NCI-H2227 (cell line): ENCODE measurements around the gene TMIGD3.
A peak's percentile ranks its signal among the peaks of the same experiment; 100 is the strongest.
"Not testable (repeated sequence)": the region's sequence is repeated elsewhere in the genome, so short reads cannot be mapped to it uniquely, and the experiment has no call there.

Experiments
- DNase-seq: peaks from one replicate; lab custom pipeline; 2025; ENCODE audit not compliant: unreplicated experiment; lab: John Stamatoyannopoulos, UW

TMIGD3 gene

DNA sequence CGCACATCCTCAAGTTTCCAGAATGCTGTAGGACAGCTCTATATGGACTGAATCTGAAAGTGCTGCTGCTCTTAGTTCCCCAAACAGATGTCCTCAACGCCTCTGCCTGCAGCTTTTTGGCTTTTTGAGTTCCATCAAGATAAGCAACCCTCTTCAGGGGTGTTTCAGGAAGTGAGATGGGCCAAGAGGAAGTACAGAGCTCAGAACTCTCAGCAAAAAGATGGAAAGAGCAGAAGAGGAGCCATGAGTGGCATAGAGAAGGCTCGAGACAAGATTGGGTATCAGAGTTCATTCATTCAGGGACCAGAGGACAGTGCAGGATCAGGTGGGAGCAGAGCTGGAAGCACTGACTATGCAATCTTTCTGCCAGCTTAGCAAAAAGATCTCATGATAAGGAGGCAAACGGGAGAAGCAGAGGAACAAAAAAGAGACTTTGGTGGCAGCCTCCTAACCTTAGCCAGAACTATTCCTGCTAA lies at the start of gene TMIGD3, which contains the start of gene ADORA3:
Gene TMIGD3 (minus strand): TSS at position 49 of the 476 bp plus-strand sequence. CDS start 279 bp downstream, outside the sequence.
Gene ADORA3 (minus strand): TSS at position 49 of the 476 bp plus-strand sequence. CDS start 279 bp downstream, outside the sequence.
- no peak for DNase-seq

DNA sequence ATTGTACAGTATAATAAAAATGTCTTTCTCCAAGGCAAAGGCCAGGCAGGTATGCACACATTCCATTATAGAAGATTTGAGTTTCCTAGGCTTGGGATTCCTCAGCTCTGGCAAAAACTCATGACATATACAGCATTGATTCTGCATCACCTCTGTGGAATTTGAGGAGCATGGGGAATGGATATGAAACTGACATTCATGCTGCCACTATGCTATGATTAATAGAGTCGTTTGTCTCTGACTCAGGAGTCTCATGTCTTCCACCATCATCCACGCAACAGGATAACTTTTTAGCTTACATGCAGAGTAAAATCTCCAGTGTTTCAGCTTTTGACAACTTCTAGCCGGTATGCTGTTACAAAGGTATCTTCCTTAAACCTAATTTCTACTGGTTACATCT lies 49.8 kb upstream of the TMIGD3 start:
- no peak for DNase-seq

DNA sequence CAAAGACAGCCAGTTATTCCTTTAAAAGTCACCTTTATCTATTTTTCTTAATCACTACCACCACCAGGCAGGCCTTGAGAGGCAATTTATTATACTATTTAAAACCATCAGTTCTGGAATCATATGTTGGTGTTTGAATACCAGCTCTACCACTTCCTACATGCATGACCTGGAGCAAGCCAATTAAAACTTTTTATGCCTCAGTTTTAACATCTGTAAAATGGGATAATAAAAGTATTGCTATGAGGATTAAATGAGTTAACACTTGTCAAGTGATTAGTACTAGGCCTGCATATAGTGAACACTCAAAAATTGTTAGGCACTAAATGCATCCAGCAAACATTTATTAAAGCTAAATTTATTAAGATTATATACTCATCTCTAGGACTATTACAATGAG lies 49.2 kb upstream of the TMIGD3 start:
- no peak for DNase-seq

DNA sequence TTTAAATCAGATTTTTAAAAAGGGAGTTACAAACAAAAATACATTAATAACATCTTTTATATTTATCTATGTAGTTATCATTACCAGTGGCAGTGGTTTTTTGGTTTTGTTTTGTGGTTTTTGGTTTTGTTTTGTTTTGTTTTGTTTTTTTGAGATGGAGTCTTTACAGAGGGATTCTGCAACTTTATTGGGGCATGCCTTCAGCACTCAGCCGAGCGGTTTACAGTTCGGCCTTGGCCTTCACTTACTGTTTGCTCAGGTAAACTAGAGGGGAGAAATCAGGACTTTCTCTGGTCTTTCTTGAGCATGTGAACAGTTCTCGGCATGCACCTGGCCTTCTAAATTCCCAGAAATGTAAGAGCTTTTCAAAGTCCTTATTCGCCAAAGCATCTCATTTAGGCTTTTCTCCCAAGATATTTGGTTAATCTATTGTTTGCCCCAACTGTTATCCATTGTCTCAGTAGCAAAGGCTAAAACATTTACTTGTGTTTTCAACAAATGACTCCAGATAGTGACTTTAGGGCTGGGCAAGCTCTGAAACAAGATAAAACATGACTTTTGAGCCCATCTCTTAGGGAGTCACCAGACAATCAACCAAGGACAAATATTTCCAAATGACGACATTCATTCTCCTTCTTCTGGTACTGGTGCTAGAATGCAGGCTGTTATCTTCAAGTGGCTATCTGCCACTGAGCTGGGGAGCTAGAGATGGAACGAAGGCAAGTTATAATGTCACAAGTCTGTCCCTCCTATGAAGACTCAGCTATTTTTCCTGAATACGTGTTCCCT lies 48.4 kb upstream of the TMIGD3 start:
- no peak for DNase-seq

DNA sequence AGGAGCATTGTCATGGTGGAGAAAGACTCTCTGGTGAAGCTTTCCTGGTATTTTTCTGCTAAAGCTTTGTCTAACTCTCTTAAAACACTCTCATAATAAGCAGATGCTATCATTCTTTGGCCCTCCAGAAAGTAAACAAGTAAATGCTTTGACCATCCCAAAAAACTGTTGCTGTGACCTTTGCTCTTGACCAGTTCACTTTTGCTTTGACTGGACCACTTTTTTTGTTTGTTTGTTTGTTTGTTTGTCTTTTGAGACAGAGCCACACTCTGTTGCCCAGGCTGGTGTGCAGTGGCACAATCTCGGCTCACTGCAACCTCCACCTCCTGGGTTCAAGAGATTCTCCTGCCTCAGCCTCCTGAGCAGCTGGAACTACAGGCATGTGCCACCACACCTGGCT lies 44.4 kb upstream of the TMIGD3 start:
- DNase-seq = not testable (repeated sequence)

DNA sequence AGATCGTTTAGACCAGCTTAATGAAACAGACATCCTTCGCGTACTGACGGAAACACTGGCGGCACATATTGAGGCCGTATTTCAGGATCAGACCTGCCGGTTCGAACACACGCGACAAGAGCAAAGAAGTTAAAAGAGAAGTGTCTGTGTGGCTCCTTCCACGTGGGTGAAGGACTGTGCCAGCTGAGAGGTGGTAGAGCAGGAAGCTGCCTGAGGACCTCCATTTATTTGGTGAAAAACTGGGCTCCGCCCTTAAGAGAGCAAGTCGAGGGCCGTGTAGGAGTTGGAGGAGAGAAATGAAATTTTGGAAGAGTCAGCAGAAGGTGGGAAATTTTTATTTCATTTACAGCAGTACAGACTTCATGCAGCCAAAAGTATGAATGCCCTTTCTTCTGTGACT lies 38.8 kb upstream of the TMIGD3 start:
- no peak for DNase-seq

DNA sequence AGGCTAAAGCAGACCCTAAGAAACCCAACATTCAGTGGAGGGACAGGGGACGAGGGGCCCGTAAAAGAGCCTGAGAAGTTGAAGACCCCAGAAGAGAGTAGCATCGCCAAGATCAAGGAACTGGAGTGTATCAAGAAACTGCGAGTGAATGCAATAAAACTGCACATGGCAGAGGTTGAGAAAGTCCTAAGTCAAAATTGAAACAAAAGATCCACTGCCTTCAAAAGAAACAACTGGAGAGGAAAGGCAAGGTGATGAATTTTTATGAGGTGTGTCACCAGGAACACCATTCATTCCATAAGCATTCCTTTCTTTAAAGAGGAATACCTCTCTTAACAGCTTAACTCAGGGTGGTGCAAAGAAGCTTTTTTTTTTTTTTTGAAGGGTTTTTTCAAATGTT lies 38.3 kb upstream of the TMIGD3 start:
- DNase-seq = no peak

DNA sequence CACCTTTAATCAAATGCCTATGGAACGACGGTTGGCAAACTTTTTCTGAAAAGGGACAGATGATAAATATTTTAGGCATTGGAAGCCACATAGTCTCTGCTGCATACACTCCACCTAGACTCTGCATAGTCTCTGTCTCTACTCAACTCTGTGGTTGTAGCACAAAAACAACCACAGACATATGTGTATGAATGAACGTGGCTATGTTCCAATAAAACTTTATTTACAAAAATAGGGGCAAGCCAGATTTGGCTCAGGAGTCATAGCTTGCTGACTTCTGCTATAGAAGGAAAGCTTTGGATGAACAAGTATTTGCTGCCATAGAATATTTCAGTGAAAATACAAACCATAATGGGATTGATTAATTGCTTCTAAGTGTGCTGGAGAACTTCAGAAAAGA lies 37.5 kb upstream of the TMIGD3 start:
- no peak for DNase-seq

DNA sequence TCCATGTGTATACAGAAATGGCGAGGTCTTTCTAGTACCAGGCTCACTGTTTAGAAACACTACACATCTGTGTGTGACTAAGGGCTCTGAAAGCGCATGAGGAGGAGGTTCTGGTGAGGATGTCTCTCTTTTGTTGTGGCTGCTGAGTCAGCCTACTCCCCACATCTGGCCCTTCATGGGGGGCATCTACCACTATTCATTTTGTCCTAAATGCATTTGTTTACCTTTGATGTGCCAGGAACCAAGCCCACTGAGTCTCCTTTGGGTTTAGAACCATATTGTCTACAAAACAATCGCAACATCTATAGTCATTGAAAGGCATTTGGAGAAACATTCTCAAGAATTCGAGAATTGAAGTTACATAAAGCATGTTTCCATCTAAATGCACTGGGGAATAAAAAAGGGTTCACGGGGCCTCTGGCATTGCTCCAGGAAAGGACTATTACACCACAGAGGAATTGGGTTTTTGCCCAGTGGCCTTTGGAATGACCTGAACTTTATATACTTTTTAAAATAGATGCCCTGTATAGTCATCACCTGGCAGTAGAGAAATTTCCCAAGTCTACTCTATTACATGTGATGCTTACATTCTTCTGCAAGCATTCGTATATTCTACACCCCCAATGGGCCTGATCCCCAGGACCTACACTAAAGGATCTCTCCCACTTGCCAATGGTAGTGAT lies 35.1 kb upstream of the TMIGD3 start:
- DNase-seq = no peak

DNA sequence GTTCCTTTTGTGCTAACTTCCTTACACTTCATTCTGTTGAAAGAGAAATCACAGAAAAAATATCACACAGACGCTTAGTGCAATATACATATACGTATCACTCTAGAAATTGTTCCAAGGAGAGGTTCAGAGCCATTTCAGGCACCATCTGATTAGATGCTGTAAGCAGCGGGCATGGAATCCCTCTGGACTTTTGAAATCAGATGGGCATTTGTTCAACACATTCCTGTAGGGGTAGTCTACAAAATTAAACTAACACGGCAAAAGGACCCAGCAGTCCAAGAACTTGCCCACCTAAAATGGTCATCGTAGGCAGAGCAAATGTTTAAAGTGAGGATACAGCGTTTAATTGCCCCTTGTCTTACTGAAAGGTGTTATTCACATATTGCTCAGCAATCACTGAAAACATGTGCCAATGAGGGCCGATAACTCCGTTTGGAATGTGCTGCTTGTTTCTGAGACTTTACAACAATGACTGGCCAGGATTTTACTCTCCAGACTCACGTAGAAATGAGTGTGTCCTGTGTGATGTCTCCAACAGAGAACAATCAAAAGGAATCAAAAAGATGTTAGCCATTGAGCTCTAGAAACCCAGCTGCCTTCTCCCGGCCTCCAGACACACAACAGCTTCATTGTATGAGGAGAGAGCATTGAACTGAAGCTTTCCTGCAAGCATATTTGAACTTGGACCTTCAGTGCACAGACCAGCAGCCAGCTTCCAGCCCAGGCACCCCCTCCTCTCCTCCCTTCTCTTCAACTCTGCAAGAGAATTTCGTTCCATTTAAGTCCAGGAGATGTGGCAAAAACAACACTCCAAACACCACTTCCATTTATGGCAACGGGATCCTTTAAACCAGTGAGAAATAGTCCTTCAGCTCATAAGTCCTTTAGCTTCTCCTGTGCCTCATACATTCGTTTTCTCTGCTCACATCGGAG lies 32.1 kb upstream of the TMIGD3 start:
- no peak for DNase-seq

DNA sequence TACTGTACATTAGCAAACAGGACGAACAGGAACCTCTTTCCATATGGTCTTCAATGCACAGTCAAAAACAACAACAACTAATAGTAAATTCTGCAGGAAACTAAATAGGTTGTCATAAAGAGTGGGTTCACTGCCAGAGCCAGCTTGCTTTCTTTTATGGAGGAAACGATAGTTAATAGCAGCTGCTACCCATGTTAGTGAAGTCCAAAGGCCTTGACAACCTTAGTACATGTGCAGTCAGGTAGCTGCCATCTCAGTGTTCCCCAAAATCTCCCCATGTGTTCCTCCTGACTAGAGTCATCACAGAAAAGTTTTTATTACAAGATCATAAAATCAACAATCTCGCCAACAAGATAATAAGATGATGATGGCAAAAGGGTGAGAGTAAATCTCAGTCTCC lies 16.6 kb upstream of the TMIGD3 start:
- no peak for DNase-seq

DNA sequence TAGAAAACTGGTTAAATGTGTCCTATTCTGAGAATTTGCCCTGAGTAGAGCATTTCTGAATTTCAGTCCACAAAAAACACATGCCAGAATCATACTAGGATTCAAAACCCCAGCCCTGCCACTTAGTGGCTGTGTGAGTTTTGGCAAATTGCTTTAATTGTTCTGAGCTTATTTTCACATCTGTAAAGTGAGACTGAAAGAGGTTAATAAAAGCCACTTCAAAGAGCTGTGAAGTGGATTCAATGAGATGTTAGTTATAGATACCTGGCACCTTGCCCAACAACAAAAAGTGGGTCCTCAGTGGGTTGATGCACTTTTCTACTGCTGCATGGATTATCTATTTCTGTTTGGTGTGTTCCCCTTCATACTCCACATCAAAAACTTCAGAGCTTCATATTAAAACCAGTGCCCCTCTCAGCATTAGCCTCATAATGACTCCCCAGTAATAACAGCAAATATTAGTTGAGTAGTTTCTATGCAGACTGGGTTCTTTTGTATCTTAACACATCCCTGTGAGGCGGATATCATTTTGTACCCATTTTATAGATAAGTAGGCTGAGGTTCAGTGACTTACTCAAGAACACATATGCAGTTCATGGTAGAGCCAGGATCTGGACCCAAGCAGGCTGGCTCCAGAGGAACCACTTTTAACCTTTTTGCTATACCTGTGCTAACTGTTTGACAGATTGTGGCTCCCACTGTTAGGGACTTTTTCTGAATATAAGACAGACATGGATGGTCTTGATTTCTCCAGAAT lies 14.2 kb upstream of the TMIGD3 start:
- DNase-seq = peak; percentile 16

DNA sequence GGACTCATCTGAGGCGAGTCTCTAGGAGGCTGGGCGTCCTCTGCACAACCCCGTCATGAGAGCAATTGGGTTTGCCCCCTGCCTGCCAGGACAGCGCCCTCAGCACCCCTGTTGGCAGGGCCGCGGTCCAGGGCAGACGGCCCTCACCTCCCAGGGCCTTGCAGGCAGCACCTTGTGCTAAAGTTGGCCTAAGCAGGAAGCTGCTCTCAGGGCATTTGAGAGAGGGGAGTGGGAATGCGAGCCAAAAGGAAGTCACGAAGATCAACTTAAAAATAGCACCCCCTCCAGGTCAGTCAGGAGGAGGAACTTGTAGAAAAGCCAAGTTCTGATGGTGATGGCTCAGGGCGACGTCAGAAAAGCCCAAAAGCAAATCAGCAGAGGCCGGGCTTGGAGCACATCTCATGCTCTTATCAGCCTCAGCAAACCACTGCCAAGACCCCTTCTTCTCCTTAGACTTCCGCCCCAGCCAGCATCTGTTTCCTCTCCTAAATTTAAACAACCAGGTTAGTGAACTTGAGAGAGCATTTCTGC lies 12.6 kb upstream of the TMIGD3 start:
- peak; percentile 15 for DNase-seq

DNA sequence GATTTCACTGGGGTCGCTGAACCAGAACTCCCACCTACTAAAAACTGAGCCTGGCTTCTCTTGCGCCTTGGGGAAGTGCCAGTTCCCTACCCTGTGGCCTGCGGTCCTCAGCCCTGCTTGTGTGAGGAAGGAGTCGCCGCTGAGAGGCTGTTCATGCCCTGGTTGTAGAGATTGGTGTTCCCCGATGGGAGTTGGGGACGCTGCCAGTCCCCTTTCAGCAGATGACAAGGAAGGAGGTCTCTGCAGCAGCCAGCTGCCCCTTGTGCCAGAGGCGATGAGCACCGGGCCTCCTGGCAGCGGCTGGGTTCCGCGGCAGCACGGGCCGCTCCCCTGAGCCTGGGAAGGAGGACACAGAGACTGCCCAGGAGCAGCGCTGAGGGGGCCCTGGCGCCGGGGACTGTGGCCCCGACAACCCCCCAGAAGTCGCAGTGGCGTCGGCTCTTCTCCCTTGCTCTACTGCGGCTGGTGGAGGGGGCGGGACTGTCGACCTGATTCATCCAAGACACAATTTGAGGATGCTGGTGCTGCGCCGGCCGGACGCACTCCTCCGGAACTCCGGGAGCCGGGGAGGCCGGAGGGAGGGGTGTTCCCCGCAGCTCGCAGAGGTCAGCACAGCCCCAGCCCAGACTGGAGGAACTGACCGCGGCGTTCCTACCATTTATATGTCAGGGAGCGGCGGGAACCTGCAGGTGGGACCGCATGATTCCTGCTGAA lies 12.0 kb upstream of the TMIGD3 start:
- DNase-seq = no peak

DNA sequence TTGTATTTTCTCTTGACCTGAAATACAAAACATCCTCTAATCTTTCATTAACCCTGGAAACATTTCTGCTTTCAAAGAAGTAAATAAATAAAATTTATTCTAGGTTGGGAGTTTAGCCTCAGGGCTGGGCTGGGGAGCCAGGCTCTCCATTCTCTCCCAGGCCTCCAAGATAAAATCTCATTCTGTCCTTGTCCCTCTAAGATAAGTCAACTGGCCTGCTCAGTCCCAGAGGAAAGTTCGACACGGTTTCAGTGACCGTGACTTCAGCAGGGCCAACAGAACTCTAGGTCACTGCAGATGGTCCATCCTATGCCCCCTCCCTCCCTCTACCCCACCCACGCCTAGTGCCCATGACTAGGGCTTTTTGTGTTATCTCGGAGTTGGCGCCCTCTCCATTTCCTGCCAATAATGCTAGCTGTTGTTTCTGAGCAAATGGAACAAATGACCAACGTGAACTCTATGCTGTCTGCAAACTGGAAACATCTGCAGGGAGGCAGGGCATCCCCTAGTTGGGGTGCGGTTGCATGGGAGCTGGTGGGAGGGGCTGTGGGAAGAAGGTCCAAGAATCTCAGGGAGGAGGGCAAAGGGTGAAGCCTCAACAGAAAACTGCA lies 10.1 kb upstream of the TMIGD3 start:
- no peak for DNase-seq

DNA sequence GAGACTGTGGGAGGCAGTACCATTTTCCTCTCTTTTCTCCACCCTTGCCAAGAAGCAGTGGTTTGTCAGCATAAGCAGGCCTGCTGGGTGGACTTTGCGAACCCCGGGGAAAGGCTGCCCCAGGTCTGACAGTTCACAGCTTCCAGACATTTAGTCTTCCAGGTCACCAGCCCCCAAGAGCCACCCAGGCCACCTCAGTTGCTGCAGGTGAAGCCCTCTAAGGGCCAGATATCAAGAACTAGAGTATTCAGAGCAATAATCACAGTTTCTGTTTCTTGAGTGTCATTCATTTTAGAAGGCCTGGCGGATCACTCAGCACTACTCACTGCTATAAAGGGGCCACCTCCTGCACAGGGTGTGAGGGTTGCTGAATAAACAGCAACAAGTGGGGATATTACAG lies 9.5 kb upstream of the TMIGD3 start:
- DNase-seq = no peak

DNA sequence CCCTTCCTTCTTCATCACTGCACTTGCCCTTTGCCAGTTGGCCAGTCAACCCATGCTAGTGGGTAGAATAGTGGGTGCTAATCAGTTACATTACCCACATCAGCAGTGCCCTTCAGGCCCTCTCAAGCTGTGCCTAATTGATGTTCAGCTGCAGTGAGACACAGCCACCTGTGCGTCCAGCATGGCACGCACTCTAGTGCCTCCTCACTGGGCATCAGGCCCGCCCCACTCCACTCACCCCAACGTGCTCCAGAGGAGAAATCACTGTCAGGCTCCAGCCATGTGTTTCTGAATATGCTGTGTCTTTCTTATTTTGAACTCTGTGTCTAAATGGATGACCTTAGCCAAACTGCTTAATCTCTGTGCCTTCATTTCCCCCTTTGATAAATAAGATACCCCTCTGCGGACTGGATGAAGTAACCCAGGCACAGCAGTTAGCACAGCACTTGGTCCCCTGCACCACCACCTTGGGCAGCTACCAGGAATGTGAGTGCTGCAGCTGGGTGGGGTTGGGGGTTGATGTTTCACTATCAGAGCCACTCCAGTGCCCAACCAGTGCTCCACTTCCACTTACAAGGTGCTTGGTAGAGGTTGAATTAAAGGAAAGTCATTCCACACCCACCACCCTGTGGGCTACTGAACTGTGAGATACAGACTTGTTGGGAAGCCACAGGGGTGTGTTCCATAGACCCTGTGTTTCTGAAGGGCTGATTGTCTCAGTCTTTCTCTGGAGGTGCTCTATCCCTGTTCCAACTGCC lies 8.9 kb upstream of the TMIGD3 start:
- DNase-seq = no peak

DNA sequence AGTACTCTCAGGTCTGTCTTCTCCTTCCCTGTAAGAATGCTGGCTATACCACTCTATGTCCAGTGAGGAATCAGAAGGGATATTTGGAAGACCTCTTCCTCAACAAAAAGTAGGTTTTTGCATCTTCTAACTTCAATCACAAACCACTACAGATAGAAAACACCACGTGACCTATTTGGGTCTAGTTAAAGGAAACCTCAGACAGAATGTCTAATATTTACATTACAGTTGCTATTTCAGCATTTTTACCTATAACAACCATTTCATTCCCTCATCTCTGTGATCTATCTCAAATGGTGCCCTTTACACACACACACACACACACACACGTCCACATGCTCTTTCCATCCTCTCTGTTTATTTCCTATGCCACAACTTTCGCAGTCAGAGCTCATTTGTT lies 7.9 kb upstream of the TMIGD3 start:
- DNase-seq = no peak

DNA sequence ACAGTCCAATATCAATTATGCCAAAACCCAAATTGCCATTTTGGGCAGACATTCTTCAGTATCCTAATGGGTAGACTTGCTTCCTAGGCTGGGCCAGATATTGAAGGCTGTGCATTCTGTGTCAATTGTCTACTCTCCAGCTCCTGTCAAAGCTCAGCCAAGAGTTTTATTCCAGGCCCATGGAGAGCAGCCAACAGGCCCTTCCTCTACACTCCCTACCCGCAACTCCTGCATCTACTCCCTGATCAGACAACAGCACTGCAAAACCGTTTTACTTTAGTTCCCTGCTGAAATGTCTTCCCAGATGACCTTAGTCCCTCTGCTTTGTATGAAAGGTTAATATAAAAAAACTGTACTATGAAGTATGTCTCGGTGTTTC lies 6.6 kb upstream of the TMIGD3 start:
- DNase-seq = no peak
